Measurements from ENCODE around the gene AMOTL1.

DNA sequence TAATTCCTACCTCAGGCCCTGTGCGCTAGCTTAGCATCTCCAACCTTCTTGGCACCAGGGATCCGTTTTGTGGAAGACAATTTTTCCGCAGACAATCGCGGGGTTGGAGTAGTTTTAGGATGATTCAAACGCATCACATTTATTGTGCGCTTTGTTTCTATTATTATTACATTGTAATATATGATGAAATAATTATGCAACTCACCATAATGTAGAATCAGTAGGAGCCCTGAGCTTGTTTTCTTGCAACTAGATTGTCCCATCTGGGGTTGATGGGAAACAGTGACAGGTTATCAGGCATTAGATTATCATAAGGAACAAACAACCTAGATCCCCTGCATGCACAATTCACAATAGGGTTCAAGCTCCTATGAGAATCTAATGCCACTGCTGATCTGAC lies 52.3 kb downstream of the AMOTL1 start:
- TF ChIP-seq POLR2A (IDR thresholded peaks at IDR 0.05; ENCODE audit: low read depth, low read length) = no peak
- no peak for TF ChIP-seq POLR2AphosphoS5 (IDR thresholded peaks at IDR 0.05; ENCODE audit: low read depth, low read length)
- no peak for TF ChIP-seq POU2F2 (IDR thresholded peaks at IDR 0.05; ENCODE audit: low read depth, low read length)
- TF ChIP-seq TAF1 (IDR thresholded peaks at IDR 0.05; ENCODE audit: low read depth, low read length) = no peak
- no peak for TF ChIP-seq SPI1 (IDR thresholded peaks at IDR 0.05; ENCODE audit: low read depth, low read length)
